ENCODE data around the gene BCL2L13. TPM values are rescaled to one million over a fixed set of nuclear protein-coding genes. Genes with fewer than 3 reads are reported as not detected.

BCL2L13 gene
- total RNA-seq, 5 donors from 2014 or later (not counting 1 experiment from before 2014, with no cell fraction given) = 22.5 to 32.9 (median 31.4) TPM

DNA sequence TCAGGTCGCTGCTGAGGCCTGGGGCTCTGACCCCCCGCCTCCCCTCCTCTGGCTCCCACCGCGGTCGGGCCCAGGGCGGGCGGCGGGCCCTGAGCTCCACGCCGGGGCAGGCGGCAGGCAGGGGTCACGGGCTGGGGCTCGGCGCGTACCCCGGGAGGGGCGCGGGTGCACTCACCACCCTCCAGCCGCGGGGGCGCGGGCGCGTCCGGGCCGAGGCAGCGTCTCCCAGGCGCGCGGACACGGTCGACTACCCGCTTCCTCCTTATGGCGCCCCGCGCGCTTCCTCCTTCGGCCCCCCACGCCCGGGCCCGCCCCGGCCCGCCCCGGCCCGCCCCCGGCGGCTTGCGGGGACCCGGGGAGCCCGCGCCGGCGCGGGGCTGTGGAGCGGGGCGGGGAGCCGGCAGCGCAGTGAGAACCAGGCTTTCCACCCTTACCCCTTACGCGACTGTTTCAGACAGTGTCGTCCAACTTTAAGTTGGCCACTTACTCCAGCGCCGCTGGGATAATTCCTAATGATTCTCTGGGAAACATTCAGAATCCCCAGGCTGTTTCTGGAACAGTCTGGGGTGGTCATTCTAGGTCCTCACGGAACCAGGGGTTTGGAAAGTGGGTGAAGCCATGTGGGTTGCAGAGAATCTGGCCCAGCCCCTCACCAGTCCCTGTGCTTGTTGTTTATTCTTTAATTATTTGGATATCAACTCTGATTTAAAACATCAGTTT lies 135.8 kb downstream of the BCL2L13 start, which contains the start of gene BID:
Gene BID, minus strand, starts transcription at position 264 of the 720 bp plus-strand sequence. CDS start 24,353 bp downstream, outside the sequence.
- ATAC-seq (replicated peaks in 1 of 4) = peak; percentile 49 to 67 (median 60)
- Mint-ChIP-seq H3K27me3 (no peaks in the 10 kb centered on the region), H3K9me3 (no peaks in the 10 kb centered on the region), H3K4me3 (peak within 1 kb of the TSS; percentile 91 to 97 (median 95)), H3K27ac (peak within 1 kb of the TSS; percentile 96 to 99), H3K36me3 (peaks cover 3% of the 10 kb centered on the region), H3K4me1 (peaks cover 81 to 83% (median 81%) of the 10 kb centered on the region in 3 donors)
- 1% methylated on average over 51 of the region's 64 CpGs for WGBS (ENCODE audit: insufficient coverage)
- Histone ChIP-seq H3K4me3 (ENCODE audit: control insufficient read depth in 1 of 2, extremely low read depth in 1 of 2, low read length in 1 of 2) (peak within 1 kb of the TSS; percentile 72 to 80), H3K27me3 (replicated peaks in 1 of 2; ENCODE audit: control insufficient read depth in 2 of 2, extremely low read depth in 1 of 2, insufficient read depth in 2 of 2, low read length in 1 of 2) (no peaks in the 10 kb centered on the region), H3K4me1 (ENCODE audit: control insufficient read depth in 1 of 2, extremely low read depth in 1 of 2, insufficient read depth in 2 of 2, low read length in 2 of 2) (peaks cover 27 to 87% of the 10 kb centered on the region in 2 experiments), H3K36me3 (ENCODE audit: control insufficient read depth in 2 of 2, extremely low read depth in 1 of 2, insufficient read depth in 1 of 2, low read length in 1 of 2) (no peaks in the 10 kb centered on the region), H3K9me3 (no peaks in the 10 kb centered on the region), H3K27ac (ENCODE audit: low read length) (peak within 1 kb of the TSS; percentile 96)
- ChIA-PET CTCF (interaction anchor here in 1 of 2 donors (0.6 to 2.0 kb wide), 4 partner anchors 10 to 32 kb away, joined by 3 to 7 read pairs (median 5); no protein-coding TSS in a partner anchor), POLR2A (interaction anchor here in 1 of 2 donors (0.6 kb wide), 2 partner anchors 32 to 303 kb away, joined by 3 to 4 read pairs; partner anchors contain the start of gene PEX26)
- DNase-seq = peak in 24 of 35 experiments; percentile 23 to 69 (median 36)

DNA sequence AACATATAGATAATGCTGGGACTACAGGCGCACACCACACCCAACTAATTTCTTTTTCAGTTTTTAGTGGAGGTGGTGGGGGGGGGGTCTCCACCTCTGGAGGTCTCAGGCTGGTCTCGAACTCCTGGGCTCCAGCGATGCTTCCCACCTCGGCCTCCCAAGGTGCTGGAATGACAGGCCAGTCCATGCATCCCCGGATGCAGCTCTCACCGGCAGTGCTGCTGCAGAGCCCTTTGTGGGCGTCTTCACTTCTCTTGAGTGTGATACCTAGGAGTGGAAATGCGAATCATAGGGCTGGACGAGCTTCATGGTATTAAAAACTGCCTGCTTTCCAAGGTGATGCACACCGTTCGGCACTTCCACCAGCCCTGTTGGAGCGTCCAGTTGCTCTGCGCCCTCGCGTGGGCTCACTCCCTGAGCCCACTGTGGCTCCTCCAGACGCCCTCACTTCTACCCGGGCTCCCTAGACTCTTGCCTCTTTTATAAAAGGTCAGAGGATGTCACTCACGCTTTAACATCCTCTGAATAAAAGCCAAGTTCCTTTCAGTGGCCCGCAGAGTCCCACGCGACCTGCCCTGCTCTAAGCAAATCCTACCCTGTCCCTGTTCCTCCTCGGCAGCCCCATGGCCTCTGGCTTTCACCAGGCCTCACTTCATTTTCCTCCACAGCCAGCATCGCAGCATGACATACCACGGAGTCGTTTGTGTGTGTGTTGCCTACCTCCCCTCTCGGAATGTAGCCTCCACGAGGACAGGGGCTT lies 136.5 kb downstream of the BCL2L13 start:
- H3K36me3 ChIP-seq (ENCODE audit: control insufficient read depth in 2 of 2, extremely low read depth in 1 of 2, insufficient read depth in 1 of 2, low read length in 1 of 2) = no peaks in the 10 kb centered on the region
- ATAC-seq (replicated peaks in 1 of 4) = peak in 1 of 4 experiments; percentile 14
- Mint-ChIP-seq H3K36me3 (peaks cover 3% of the 10 kb centered on the region), H3K27ac (peak overlapping the region; percentile 96 to 99), H3K9me3 (no peaks in the 10 kb centered on the region), H3K4me1 (peaks cover 81 to 84% (median 82%) of the 10 kb centered on the region in 3 donors), H3K4me3 (peak overlapping the region; percentile 91 to 97 (median 95)), H3K27me3 (no peaks in the 10 kb centered on the region)
- H3K4me1 ChIP-seq (ENCODE audit: control insufficient read depth in 1 of 2, extremely low read depth in 1 of 2, insufficient read depth in 2 of 2, low read length in 2 of 2) = peaks cover 27 to 89% of the 10 kb centered on the region in 2 experiments
- no peaks in the 10 kb centered on the region for H3K9me3 ChIP-seq
- no peaks in the 10 kb centered on the region for H3K27me3 ChIP-seq (replicated peaks in 1 of 2; ENCODE audit: control insufficient read depth in 2 of 2, extremely low read depth in 1 of 2, insufficient read depth in 2 of 2, low read length in 1 of 2)
- WGBS (ENCODE audit: insufficient coverage) = 58% methylated on average over 20 of the region's 27 CpGs
- CTCF ChIA-PET = interaction anchor here in 1 of 2 donors (0.6 to 1.2 kb wide), 2 partner anchors 9 to 10 kb away, joined by 3 to 5 read pairs; no protein-coding TSS in a partner anchor
- peak in 1 of 35 experiments; percentile 31 for DNase-seq
- H3K27ac ChIP-seq (ENCODE audit: low read length) = peak overlapping the region; percentile 96
- peak overlapping the region in 1 of 2 donors; percentile 46 for H3K4me3 ChIP-seq (ENCODE audit: control insufficient read depth in 1 of 2, extremely low read depth in 1 of 2, low read length in 1 of 2)
- POLR2A ChIA-PET = no interaction called here

DNA sequence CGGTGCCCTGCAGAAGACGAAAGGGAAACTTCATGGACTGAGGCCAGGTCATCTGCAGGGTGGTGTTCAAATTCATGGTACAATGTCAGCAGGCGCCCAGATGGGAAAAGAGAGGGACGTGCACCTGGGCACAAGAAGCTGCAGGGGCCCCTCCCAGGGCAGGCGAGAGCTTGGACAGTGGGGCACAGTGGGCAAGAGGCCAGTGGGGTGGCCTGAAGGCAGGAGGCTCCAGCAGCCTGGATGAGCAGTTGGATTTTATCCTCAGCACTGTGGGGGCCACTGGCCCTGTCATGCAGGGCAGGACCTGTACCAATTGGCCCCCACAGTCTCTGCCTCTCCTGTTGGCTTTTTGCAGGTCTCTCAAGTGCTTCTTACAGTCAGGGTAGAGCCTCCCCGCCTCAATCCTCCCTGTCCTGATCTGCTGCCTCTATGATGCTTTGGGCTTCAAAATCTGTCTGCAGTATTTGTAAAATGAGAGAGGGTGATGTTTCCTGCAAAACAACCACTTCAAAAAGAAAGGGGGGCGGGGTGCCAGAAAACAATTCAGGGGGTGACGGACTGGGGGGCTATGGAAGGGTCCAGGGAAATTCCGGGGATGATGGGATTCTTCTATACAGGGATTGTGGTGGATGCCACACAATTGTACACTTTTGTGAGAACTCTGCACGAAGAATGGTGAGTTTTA lies 137.4 kb downstream of the BCL2L13 start:
- WGBS (ENCODE audit: insufficient coverage) = 93% methylated on average over 5 of the region's 10 CpGs
- Histone ChIP-seq H3K27me3 (replicated peaks in 1 of 2; ENCODE audit: control insufficient read depth in 2 of 2, extremely low read depth in 1 of 2, insufficient read depth in 2 of 2, low read length in 1 of 2) (no peaks in the 10 kb centered on the region), H3K4me1 (ENCODE audit: control insufficient read depth in 1 of 2, extremely low read depth in 1 of 2, insufficient read depth in 2 of 2, low read length in 2 of 2) (peaks cover 27 to 91% of the 10 kb centered on the region in 2 experiments), H3K4me3 (ENCODE audit: control insufficient read depth in 1 of 2, extremely low read depth in 1 of 2, low read length in 1 of 2) (no peak overlapping the region), H3K9me3 (no peaks in the 10 kb centered on the region), H3K36me3 (ENCODE audit: control insufficient read depth in 2 of 2, extremely low read depth in 1 of 2, insufficient read depth in 1 of 2, low read length in 1 of 2) (no peaks in the 10 kb centered on the region), H3K27ac (ENCODE audit: low read length) (peak overlapping the region; percentile 96)
- CTCF ChIA-PET = no interaction called here
- Mint-ChIP-seq H3K36me3 (no peaks in the 10 kb centered on the region), H3K4me1 (peaks cover 82 to 87% (median 84%) of the 10 kb centered on the region in 3 donors), H3K27ac (peak overlapping the region; percentile 96 to 99), H3K9me3 (no peaks in the 10 kb centered on the region), H3K4me3 (peak overlapping the region; percentile 91 to 97 (median 95)), H3K27me3 (no peaks in the 10 kb centered on the region)
- ATAC-seq (replicated peaks in 1 of 4) (peak in 1 of 4 experiments; percentile 32), DNase-seq (peak in 19 of 35 experiments; percentile 10 to 60 (median 32))
- POLR2A ChIA-PET = no interaction called here

DNA sequence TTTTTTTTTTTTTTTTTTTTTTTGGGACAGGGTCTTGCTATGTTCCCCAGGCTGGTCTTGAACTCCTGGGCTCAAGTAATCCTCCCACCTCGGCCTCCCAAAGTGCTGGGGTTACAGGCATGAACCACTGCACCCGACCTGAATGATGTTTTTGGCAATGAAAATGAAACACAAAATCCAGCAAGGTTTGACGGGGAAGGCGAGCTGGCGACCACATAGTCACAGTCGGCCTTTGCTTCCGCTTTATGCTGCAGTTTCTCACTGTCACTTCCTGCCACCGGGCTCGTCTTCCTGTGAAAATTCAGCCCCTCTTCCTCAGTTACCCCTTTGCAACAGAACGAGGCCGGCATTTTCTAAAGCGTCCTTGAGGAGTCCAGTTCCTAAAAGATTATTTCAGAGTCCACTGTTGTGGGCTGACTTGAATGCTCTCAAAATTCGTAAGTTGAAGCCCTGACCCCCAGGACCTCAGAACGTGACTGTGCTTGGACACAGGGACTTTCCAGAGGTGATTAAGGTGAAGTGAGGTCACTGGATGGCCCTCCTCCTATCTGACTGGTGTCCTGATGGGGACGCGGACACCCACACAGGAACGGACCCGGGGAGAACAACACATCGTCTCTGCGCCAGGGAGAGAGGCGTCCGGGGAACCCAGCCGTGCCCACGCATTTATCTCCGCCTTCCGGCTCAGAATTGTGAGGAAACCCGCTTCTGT lies 138.6 kb downstream of the BCL2L13 start:
- Histone ChIP-seq H3K4me1 (ENCODE audit: control insufficient read depth in 1 of 2, extremely low read depth in 1 of 2, insufficient read depth in 2 of 2, low read length in 2 of 2) (peaks cover 23 to 93% of the 10 kb centered on the region in 2 experiments), H3K9me3 (no peaks in the 10 kb centered on the region), H3K4me3 (ENCODE audit: control insufficient read depth in 1 of 2, extremely low read depth in 1 of 2, low read length in 1 of 2) (peak overlapping the region; percentile 83 to 93), H3K27me3 (replicated peaks in 1 of 2; ENCODE audit: control insufficient read depth in 2 of 2, extremely low read depth in 1 of 2, insufficient read depth in 2 of 2, low read length in 1 of 2) (no peaks in the 10 kb centered on the region), H3K27ac (ENCODE audit: low read length) (peak overlapping the region; percentile 96), H3K36me3 (ENCODE audit: control insufficient read depth in 2 of 2, extremely low read depth in 1 of 2, insufficient read depth in 1 of 2, low read length in 1 of 2) (no peaks in the 10 kb centered on the region)
- H3K36me3 Mint-ChIP-seq = no peaks in the 10 kb centered on the region
- H3K27ac Mint-ChIP-seq = peak overlapping the region; percentile 96 to 99
- peak; percentile 49 to 62 (median 58) for ATAC-seq (replicated peaks in 1 of 4)
- no peaks in the 10 kb centered on the region for H3K27me3 Mint-ChIP-seq
- peak; percentile 50 to 87 (median 69) for DNase-seq
- WGBS (ENCODE audit: insufficient coverage) = 9% methylated on average over 27 of the region's 27 CpGs
- H3K4me1 Mint-ChIP-seq = peaks cover 80 to 85% (median 84%) of the 10 kb centered on the region in 3 donors
- H3K9me3 Mint-ChIP-seq = no peaks in the 10 kb centered on the region
- POLR2A ChIA-PET = interaction anchor here in 1 of 2 donors (0.7 kb wide), 1 partner anchor 44 kb away, joined by 5 read pairs; no protein-coding TSS in a partner anchor
- CTCF ChIA-PET = interaction anchor here in 1 of 2 donors (0.6 to 1.0 kb wide), 5 partner anchors 10 to 70 kb away, joined by 3 to 4 read pairs (median 3); no protein-coding TSS in a partner anchor
- peak overlapping the region; percentile 91 to 97 (median 95) for H3K4me3 Mint-ChIP-seq

DNA sequence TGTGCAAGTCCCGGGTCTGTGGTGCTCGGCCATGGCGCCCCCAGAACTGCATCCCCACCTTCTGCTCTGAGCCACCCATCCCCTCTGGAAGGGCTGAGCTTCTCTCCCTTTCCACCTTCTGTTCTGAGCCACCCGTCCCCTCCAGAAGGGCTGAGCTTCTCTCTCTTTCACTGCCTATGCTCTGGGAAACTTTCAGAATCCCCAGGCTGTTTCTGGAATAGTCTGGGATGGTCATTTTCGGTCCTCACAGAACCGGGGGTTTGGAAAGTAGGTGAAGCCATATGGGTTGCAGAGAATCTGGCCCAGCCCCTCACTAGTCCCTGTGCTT lies 139.1 kb downstream of the BCL2L13 start:
- no peaks in the 10 kb centered on the region for H3K36me3 ChIP-seq (ENCODE audit: control insufficient read depth in 2 of 2, extremely low read depth in 1 of 2, insufficient read depth in 1 of 2, low read length in 1 of 2)
- no peaks in the 10 kb centered on the region for H3K27me3 ChIP-seq (replicated peaks in 1 of 2; ENCODE audit: control insufficient read depth in 2 of 2, extremely low read depth in 1 of 2, insufficient read depth in 2 of 2, low read length in 1 of 2)
- H3K27ac ChIP-seq (ENCODE audit: low read length) = peak overlapping the region; percentile 96
- peaks cover 23 to 90% of the 10 kb centered on the region in 2 experiments for H3K4me1 ChIP-seq (ENCODE audit: control insufficient read depth in 1 of 2, extremely low read depth in 1 of 2, insufficient read depth in 2 of 2, low read length in 2 of 2)
- H3K27me3 Mint-ChIP-seq = no peaks in the 10 kb centered on the region
- H3K36me3 Mint-ChIP-seq = no peaks in the 10 kb centered on the region
- WGBS (ENCODE audit: insufficient coverage) = 39% methylated on average over 3 of the region's 6 CpGs
- ChIA-PET POLR2A (interaction anchor here in 1 of 2 donors (0.5 to 0.7 kb wide), 2 partner anchors 8 to 44 kb away, joined by 3 to 5 read pairs; no protein-coding TSS in a partner anchor), CTCF (interaction anchor here in 1 of 2 donors (0.8 to 1.0 kb wide), 3 partner anchors 11 to 37 kb away, joined by 3 read pairs; no protein-coding TSS in a partner anchor)
- ATAC-seq (replicated peaks in 1 of 4) (no peak), DNase-seq (no peak)
- H3K9me3 ChIP-seq = no peaks in the 10 kb centered on the region
- peak overlapping the region; percentile 91 to 97 (median 95) for H3K4me3 Mint-ChIP-seq
- peak overlapping the region; percentile 83 to 93 for H3K4me3 ChIP-seq (ENCODE audit: control insufficient read depth in 1 of 2, extremely low read depth in 1 of 2, low read length in 1 of 2)
- H3K4me1 Mint-ChIP-seq = peaks cover 79 to 84% (median 84%) of the 10 kb centered on the region in 3 donors
- H3K27ac Mint-ChIP-seq = peak overlapping the region; percentile 96 to 99
- H3K9me3 Mint-ChIP-seq = no peaks in the 10 kb centered on the region
